HepG2 (cell line): ENCODE measurements around the gene KMT2D. TPM values are rescaled to one million over a fixed set of nuclear protein-coding genes. Genes with fewer than 3 reads are reported as not detected.

Experiments used
- AGO2 ChIP-seq: fragments of 200-400 bp; formaldehyde crosslinking; optimal IDR thresholded peaks from 2 replicates; pipeline ENCODE3; 2017; ENCODE audit warnings: mild to moderate bottlenecking, low read depth, low read length, moderate library complexity
- CC2D1A ChIP-seq: sonication (generic); formaldehyde crosslinking; IDR thresholded peaks from 2 replicates; pipeline ENCODE4 v1.8.1; 2023; ENCODE audit warnings: mild to moderate bottlenecking, missing genetic modification reagents
- CHD4 ChIP-seq: fragments of 200-600 bp; sonication (generic); IDR thresholded peaks from 2 replicates; pipeline ENCODE4 v1.7.0; 2017; ENCODE audit warnings: mild to moderate bottlenecking, low read length, borderline replicate concordance
- ELF3 ChIP-seq: IDR thresholded peaks from 2 replicates; pipeline ENCODE4 v1.6.1; 2016; ENCODE audit warnings: missing genetic modification reagents, missing compliant biosample characterization
- ESRRA ChIP-seq: sonication (generic); formaldehyde crosslinking; IDR thresholded peaks from 2 replicates; pipeline ENCODE4 v1.5.1; 2020; ENCODE audit warnings: mild to moderate bottlenecking, low read depth, missing genetic modification reagents
- GTF2F1 ChIP-seq: fragments of 150-350 bp; IDR thresholded peaks from 2 replicates; pipeline ENCODE4 v1.6.1; 2014; ENCODE audit warnings: low read length
- HMGA1 ChIP-seq: sonication (generic); formaldehyde crosslinking; conservative IDR thresholded peaks from 2 replicates; pipeline ENCODE4 v1.4.0; 2020; ENCODE audit warnings: missing genetic modification reagents
- JUND ChIP-seq: sonication (generic); formaldehyde crosslinking; IDR thresholded peaks from 2 replicates; pipeline ENCODE4 v1.8.0; 2022; ENCODE audit warnings: mild to moderate bottlenecking, missing genetic modification reagents
- KAT2B ChIP-seq: fragments of 150-350 bp; IDR thresholded peaks from 2 replicates; pipeline ENCODE4 v1.6.1; 2014; ENCODE audit warnings: low read depth, low read length, borderline replicate concordance
- MAFK ChIP-seq, 2 experiments: IDR thresholded peaks in 1 of 2; conservative IDR thresholded peaks in 1 of 2; 2 replicates each; pipeline ENCODE4 v1.6.1; 2011; ENCODE audit warnings: improper control_type of control experiment in 2 of 2, low read length in 2 of 2
- NKX3-1 ChIP-seq: sonication (generic); formaldehyde crosslinking; IDR thresholded peaks from 2 replicates; pipeline ENCODE4 v1.5.0; 2020; ENCODE audit warnings: missing genetic modification reagents
- RARG ChIP-seq: sonication (generic); formaldehyde crosslinking; IDR thresholded peaks from 2 replicates; pipeline ENCODE4 v1.4.0; 2020; ENCODE audit warnings: low read depth, mild to moderate bottlenecking, missing genetic modification reagents
- RFXAP ChIP-seq: sonication (generic); formaldehyde crosslinking; IDR thresholded peaks from 2 replicates; pipeline ENCODE4 v1.4.0; 2020; ENCODE audit warnings: missing genetic modification reagents, borderline replicate concordance
- SNAI1 ChIP-seq: sonication (generic); formaldehyde crosslinking; IDR thresholded peaks from 2 replicates; pipeline ENCODE4 v1.5.0; 2020; ENCODE audit warnings: mild to moderate bottlenecking, missing genetic modification reagents, borderline replicate concordance
- ZFP82 ChIP-seq: sonication (generic); formaldehyde crosslinking; IDR thresholded peaks from 2 replicates; pipeline ENCODE4 v1.5.1; 2020; ENCODE audit warnings: mild to moderate bottlenecking, missing genetic modification reagents, borderline replicate concordance
- ZMAT3 ChIP-seq: sonication (generic); formaldehyde crosslinking; conservative IDR thresholded peaks from 2 replicates; pipeline ENCODE4 v1.7.0; 2021; ENCODE audit warnings: missing genetic modification reagents
- ZNF230 ChIP-seq: sonication (generic); formaldehyde crosslinking; IDR thresholded peaks from 2 replicates; pipeline ENCODE4 v1.4.0; 2020; ENCODE audit warnings: mild to moderate bottlenecking, missing genetic modification reagents
- ZNF24 ChIP-seq: fragments of 450-650 bp; IDR thresholded peaks from 2 replicates; pipeline ENCODE4 v1.6.1; 2017; ENCODE audit warnings: antibody characterized with exemption, mild to moderate bottlenecking
- ZNF446 ChIP-seq: sonication (generic); formaldehyde crosslinking; IDR thresholded peaks from 2 replicates; pipeline ENCODE4 v1.5.0; 2020; ENCODE audit warnings: mild to moderate bottlenecking, missing genetic modification reagents
- ZNF556 ChIP-seq: sonication (generic); formaldehyde crosslinking; IDR thresholded peaks from 2 replicates; pipeline ENCODE4 v1.4.0; 2020; ENCODE audit warnings: mild to moderate bottlenecking, missing genetic modification reagents, borderline replicate concordance
- ZNF558 ChIP-seq: sonication (generic); formaldehyde crosslinking; IDR thresholded peaks from 2 replicates; pipeline ENCODE4 v1.9.0; 2022; ENCODE audit warnings: mild to moderate bottlenecking, missing genetic modification reagents, borderline replicate concordance
- ZNF569 ChIP-seq: sonication (generic); formaldehyde crosslinking; IDR thresholded peaks from 2 replicates; pipeline ENCODE4 v1.5.0; 2020; ENCODE audit warnings: mild to moderate bottlenecking, missing genetic modification reagents, moderate library complexity, borderline replicate concordance
- ZNF629 ChIP-seq: sonication (generic); formaldehyde crosslinking; conservative IDR thresholded peaks from 2 replicates; pipeline ENCODE4 v1.5.0; 2020; ENCODE audit warnings: missing genetic modification reagents
- ZNF841 ChIP-seq: sonication (generic); formaldehyde crosslinking; IDR thresholded peaks from 2 replicates; pipeline ENCODE4 v1.8.1; 2023; ENCODE audit warnings: missing genetic modification reagents, borderline replicate concordance
- ZSCAN5A ChIP-seq: sonication (generic); formaldehyde crosslinking; IDR thresholded peaks from 2 replicates; pipeline ENCODE4 v1.8.0; 2022; ENCODE audit warnings: mild to moderate bottlenecking, missing genetic modification reagents, borderline replicate concordance
- polyA plus RNA-seq, 8 experiments: library from polyadenylated mRNA; depleted of rRNA in 3 of 8; stranded (reverse) in 7 of 8; unstranded in 1 of 8; fragments of >200 nt; fragmentation: Illumina TruSeq in 4 of 8; extraction: Trizol in 4 of 8; gene quantifications; 2 replicates each; pipeline versions ENCODE4 v1.2.1 to v1.2.3, GENCODE V29; 2011 to 2016; ENCODE audit warnings: low read depth in 4 of 8, missing spikeins in 1 of 8, mixed read lengths in 1 of 8; ENCODE audit not compliant: insufficient read depth in 1 of 8
- total RNA-seq, 5 experiments: library from RNA; depleted of rRNA; stranded (reverse); fragments of >200 nt; fragmentation: Illumina TruSeq; extraction: Trizol; gene quantifications; 2 replicates each; pipeline ENCODE4 v1.2.3, GENCODE V29; 2016; ENCODE audit warnings: low read depth in 1 of 5
- TF ChIP-seq, protein P1 (sequence below): sonication (generic); formaldehyde crosslinking; IDR thresholded peaks from 2 replicates; pipeline ENCODE4 v1.5.1; 2020; ENCODE audit warnings: mild to moderate bottlenecking, missing genetic modification reagents, moderate library complexity
- TF ChIP-seq, protein P2 (sequence below): IDR thresholded peaks from 2 replicates; pipeline ENCODE4 v1.6.1; 2016; ENCODE audit warnings: missing biosample characterization, missing genetic modification reagents, low read depth

Gene KMT2D
- total and polyA plus RNA-seq, 2 of the 13 experiments (the other 11 are each of a cell fraction or from before 2014, with no cell fraction given) = 8.1 to 10.4 TPM

DNA sequence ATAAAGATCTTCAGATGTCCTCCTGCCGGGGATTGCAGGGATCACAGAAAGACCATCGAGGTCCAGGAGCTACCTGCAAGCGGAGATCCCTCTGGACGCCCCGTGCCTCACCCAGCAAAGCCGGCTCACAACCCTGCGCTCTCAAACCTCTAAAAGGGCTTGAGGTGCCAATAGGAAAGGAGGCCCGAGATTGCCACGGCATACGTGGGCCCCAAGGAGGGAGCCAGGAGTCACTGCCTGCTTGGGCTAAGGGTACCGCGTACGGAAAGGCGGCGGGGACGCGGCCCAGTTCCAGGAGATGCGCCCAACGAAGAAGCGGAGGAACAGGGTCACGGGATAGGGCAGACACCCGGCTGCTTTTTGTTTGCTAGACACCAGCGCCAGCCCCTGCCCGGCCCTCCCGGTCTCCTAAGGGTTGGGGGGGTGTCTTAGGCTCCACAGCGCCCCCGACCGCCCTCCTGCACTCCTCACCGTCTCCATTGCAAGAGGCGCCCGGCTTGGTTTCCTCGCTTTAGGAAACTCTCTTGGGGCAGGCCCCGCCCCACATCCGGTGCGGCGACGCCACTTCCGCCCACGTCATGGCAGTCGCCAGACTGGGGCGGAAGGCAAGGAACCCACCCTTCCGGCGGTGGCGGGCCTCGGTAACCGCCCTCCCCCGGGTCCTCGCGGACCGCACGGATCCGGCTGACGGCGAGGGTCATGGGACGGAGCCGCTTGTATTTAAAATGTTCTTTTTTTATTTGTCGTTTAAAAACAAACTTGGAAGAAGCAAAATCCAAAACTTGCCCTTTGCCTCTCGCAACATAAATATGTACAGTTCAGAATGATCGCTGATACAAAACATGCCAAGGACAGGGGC is 42.1 kb downstream of the KMT2D start, which contains the start of gene PRKAG1 (continued):
- TF ChIP-seq, protein P1, sequence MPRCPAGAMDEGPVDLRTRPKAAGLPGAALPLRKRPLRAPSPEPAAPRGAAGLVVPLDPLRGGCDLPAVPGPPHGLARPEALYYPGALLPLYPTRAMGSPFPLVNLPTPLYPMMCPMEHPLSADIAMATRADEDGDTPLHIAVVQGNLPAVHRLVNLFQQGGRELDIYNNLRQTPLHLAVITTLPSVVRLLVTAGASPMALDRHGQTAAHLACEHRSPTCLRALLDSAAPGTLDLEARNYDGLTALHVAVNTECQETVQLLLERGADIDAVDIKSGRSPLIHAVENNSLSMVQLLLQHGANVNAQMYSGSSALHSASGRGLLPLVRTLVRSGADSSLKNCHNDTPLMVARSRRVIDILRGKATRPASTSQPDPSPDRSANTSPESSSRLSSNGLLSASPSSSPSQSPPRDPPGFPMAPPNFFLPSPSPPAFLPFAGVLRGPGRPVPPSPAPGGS = peak; percentile 51; the same call in 1 of the 2 replicates
- peak; percentile 52; the same call in 1 of the 2 replicates for TF ChIP-seq ZNF556
- TF ChIP-seq AGO2 = peak; percentile 99
- no peak for TF ChIP-seq ZFP82 (CRISPR knock-in tag)
- no peak for TF ChIP-seq CC2D1A (CRISPR knock-in tag)
- no peak for TF ChIP-seq ZNF24
- peak; percentile 39; the same call in 1 of the 2 replicates for TF ChIP-seq ELF3 (CRISPR knock-in tag)
- peak; percentile 15; the same call in 1 of the 2 replicates for TF ChIP-seq NKX3-1 (CRISPR knock-in tag)
- TF ChIP-seq HMGA1 (CRISPR knock-in tag) = no peak
- TF ChIP-seq ZNF558 (CRISPR knock-in tag) = 0 out of 2 replicates have a peak, but pooled peaks have one; percentile 31
- TF ChIP-seq ZNF569 (CRISPR knock-in tag) = no peak
- TF ChIP-seq KAT2B = no peak
- TF ChIP-seq, protein P2, sequence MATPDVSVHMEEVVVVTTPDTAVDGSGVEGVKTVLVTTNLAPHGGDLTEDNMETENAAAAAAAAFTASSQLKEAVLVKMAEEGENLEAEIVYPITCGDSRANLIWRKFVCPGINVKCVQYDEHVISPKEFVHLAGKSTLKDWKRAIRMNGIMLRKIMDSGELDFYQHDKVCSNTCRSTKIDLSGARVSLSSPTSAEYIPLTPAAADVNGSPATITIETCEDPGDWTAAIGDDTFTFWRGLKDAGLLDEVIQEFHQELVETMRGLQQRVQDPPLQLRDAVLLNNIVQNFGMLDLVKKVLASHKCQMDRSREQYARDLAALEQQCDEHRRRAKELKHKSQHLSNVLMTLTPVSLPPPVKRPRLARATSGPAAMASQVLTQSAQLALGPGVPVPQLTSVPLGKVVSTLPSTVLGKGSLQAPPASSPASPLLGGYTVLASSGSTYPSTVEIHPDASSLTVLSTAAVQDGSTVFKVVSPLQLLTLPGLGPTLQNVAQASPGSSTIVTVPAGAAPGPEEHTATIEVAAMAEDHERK (CRISPR knock-in tag) = no peak
- TF ChIP-seq CHD4 = no peak
- TF ChIP-seq ZNF230 (CRISPR knock-in tag) = peak; percentile 62; the same call in 1 of the 2 replicates
- TF ChIP-seq ESRRA (CRISPR knock-in tag) = no peak; the same call in 1 of the 2 replicates
- 0 out of 2 replicates have a peak, but pooled peaks have one; percentile 26 for TF ChIP-seq ZMAT3
- TF ChIP-seq ZNF629 (CRISPR knock-in tag) = no peak
- peak; percentile 37; the same call in 1 of the 2 replicates for TF ChIP-seq ZNF446 (CRISPR knock-in tag)
- no peak for TF ChIP-seq MAFK (conservative IDR thresholded peaks at IDR 0.05 in 1 of 2, IDR thresholded peaks at IDR 0.05 in 1 of 2; ENCODE audit: low read length in 2 of 2)
- TF ChIP-seq JUND = no peak
- TF ChIP-seq ZNF841 = no peak; the same call in 1 of the 2 replicates
- TF ChIP-seq SNAI1 (CRISPR knock-in tag) = peak; percentile 94; the same call in 1 of the 2 replicates
- TF ChIP-seq RFXAP (CRISPR knock-in tag) = no peak
- no peak for TF ChIP-seq RARG (CRISPR knock-in tag)
- TF ChIP-seq ZSCAN5A (CRISPR knock-in tag) = no peak
- peak; percentile 92 for TF ChIP-seq GTF2F1
